ENCODE results near the gene EBF4. TPM values are rescaled to one million over a fixed set of nuclear protein-coding genes. Genes with fewer than 3 reads are reported as not detected.

Gene EBF4
- total RNA-seq, 1 experiment from 2014 or later = 2.7 TPM

DNA sequence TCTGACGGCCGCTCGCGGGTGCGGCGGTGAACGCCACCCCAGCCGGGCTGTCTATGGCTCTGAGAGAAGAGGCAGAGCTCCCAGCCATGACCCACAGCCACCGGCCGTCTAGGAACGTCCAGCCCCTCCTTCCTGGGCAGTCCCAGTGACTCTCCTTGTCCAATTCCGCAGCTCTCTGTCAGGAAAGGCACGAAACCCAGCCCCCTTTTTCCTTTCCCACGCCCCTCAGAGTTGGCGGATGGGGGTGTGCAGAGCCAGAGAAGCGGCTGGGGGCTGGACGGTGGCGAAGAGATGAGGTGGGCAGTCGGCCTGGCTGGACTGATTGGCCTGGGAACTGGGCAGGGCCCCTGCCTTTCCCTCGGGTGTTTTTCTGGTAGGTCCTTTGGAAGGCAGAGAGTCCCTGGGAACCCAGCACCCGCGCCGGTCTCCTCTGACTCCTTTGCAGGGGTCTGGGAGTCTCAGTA lies 1.5 kb downstream of the EBF4 start (continued):
- TF ChIP-seq, protein P1, sequence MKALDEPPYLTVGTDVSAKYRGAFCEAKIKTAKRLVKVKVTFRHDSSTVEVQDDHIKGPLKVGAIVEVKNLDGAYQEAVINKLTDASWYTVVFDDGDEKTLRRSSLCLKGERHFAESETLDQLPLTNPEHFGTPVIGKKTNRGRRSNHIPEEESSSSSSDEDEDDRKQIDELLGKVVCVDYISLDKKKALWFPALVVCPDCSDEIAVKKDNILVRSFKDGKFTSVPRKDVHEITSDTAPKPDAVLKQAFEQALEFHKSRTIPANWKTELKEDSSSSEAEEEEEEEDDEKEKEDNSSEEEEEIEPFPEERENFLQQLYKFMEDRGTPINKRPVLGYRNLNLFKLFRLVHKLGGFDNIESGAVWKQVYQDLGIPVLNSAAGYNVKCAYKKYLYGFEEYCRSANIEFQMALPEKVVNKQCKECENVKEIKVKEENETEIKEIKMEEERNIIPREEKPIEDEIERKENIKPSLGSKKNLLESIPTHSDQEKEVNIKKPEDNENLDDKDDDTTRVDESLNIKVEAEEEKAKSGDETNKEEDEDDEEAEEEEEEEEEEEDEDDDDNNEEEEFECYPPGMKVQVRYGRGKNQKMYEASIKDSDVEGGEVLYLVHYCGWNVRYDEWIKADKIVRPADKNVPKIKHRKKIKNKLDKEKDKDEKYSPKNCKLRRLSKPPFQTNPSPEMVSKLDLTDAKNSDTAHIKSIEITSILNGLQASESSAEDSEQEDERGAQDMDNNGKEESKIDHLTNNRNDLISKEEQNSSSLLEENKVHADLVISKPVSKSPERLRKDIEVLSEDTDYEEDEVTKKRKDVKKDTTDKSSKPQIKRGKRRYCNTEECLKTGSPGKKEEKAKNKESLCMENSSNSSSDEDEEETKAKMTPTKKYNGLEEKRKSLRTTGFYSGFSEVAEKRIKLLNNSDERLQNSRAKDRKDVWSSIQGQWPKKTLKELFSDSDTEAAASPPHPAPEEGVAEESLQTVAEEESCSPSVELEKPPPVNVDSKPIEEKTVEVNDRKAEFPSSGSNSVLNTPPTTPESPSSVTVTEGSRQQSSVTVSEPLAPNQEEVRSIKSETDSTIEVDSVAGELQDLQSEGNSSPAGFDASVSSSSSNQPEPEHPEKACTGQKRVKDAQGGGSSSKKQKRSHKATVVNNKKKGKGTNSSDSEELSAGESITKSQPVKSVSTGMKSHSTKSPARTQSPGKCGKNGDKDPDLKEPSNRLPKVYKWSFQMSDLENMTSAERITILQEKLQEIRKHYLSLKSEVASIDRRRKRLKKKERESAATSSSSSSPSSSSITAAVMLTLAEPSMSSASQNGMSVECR (CRISPR knock-in tag; IDR thresholded peaks at IDR 0.05; ENCODE audit: borderline replicate concordance) = no peak
- no peak for TF ChIP-seq ATF1 (CRISPR knock-in tag; IDR thresholded peaks at IDR 0.05)
- no peak for TF ChIP-seq HMGA2 (CRISPR knock-in tag; IDR thresholded peaks at IDR 0.05)
- TF ChIP-seq, protein P2, sequence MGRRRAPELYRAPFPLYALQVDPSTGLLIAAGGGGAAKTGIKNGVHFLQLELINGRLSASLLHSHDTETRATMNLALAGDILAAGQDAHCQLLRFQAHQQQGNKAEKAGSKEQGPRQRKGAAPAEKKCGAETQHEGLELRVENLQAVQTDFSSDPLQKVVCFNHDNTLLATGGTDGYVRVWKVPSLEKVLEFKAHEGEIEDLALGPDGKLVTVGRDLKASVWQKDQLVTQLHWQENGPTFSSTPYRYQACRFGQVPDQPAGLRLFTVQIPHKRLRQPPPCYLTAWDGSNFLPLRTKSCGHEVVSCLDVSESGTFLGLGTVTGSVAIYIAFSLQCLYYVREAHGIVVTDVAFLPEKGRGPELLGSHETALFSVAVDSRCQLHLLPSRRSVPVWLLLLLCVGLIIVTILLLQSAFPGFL (CRISPR knock-in tag; IDR thresholded peaks at IDR 0.05; ENCODE audit: borderline replicate concordance) = no peak
- no peak for TF ChIP-seq ZNF219 (CRISPR knock-in tag; IDR thresholded peaks at IDR 0.05; ENCODE audit: borderline replicate concordance)
- no peak for TF ChIP-seq ZNF396 (CRISPR knock-in tag; IDR thresholded peaks at IDR 0.05; ENCODE audit: borderline replicate concordance)

DNA sequence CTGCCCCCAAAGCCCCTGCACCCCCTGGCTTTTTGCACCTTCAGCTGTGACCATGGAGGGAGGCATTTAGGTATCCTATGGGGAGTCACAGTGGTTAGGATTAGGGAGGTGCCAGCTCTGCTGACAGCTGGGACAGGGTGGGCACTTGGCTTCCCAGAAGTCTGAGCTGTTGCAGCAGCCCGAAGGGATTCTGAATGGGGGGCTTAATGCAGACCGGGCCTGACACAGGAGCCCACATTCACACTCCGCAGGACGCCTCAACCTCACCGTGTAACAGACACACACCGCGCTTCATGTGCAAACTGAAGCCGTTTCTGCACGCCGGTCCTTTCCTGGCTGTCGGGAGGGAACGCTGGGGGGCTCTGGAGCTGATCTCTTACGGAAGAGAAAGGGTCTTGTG lies 1.9 kb downstream of the EBF4 start:
- Mint-ChIP-seq H3K9me3 (no peaks in the 10 kb centered on the region), H3K4me3 (peak overlapping the region; percentile 44; the same call in 1 of the 2 replicates), H3K27ac (no peak overlapping the region), H3K27me3 (ENCODE audit: low read depth) (peaks cover 86% of the 10 kb centered on the region), H3K4me1 (peaks cover 25% of the 10 kb centered on the region), H3K36me3 (peaks cover 5% of the 10 kb centered on the region)
- POLR2A ChIA-PET = no interaction called here
- no peak for ATAC-seq
- DNase-seq (ENCODE audit: low spot score) = no peak
- CTCF ChIA-PET = interaction anchor here (1.2 to 2.1 kb wide), 7 partner anchors 13 to 157 kb away, joined by 4 to 12 read pairs (median 6); no protein-coding TSS in a partner anchor
- no peak for TF ChIP-seq ZNF396 (CRISPR knock-in tag; IDR thresholded peaks at IDR 0.05; ENCODE audit: borderline replicate concordance)
- TF ChIP-seq IRF2 (CRISPR knock-in tag; IDR thresholded peaks at IDR 0.05; ENCODE audit: borderline replicate concordance, low read depth) = no peak
- TF ChIP-seq MAX (CRISPR knock-in tag; IDR thresholded peaks at IDR 0.05) = no peak
- no peak for TF ChIP-seq FOXK1 (CRISPR knock-in tag; IDR thresholded peaks at IDR 0.05)

DNA sequence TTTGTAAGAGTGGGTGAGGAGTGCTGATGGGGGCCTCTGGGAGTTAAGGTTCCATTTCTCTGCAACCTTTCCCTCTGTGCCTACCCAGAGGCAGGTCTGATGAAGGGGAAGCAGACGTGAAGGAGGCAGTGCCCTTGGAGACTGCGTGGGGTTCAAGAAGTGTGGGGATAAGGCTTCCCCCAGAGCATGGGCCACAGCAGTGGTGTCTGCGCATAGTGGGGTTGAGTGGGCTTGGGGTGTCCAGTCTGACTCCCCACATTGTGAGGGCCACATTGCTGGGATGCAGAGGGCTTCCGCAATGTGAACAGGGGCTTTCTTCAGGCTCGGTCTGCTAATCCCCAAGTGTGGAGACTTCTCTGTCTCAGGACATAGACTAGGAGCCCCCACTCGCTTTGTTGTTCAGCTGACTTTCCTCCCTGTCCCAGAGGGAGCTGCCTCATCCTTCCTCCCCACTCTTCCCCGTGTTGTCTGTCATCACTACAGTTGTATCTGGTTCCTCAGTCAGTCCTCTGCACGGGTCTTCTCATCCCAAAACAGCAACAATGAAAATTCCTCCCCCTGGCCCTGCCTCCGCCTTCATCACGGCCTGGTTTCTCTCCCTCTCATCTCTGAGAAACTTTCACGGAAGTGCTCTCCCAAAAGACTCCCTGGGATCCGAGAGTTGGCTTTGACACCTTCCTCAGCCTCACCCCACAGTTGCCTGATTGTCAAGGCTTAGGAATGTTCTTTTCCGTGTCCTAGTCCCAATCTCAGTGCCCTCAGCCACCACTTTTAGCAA lies 2.8 kb downstream of the EBF4 start:
- no peak for TF ChIP-seq PRRX2 (CRISPR knock-in tag; IDR thresholded peaks at IDR 0.05)
- no peak for TF ChIP-seq MLX (CRISPR knock-in tag; IDR thresholded peaks at IDR 0.05)
- no peak for TF ChIP-seq IRF2 (CRISPR knock-in tag; IDR thresholded peaks at IDR 0.05; ENCODE audit: borderline replicate concordance, low read depth)
- no peak for TF ChIP-seq CREB1 (CRISPR knock-in tag; IDR thresholded peaks at IDR 0.05)
- TF ChIP-seq, protein P3, sequence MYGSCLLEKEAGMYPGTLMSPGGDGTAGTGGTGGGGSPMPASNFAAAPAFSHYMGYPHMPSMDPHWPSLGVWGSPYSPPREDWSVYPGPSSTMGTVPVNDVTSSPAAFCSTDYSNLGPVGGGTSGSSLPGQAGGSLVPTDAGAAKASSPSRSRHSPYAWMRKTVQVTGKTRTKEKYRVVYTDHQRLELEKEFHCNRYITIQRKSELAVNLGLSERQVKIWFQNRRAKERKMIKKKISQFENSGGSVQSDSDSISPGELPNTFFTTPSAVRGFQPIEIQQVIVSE (CRISPR knock-in tag; IDR thresholded peaks at IDR 0.05; ENCODE audit: borderline replicate concordance) = no peak
- no peak for TF ChIP-seq ZBTB21 (CRISPR knock-in tag; IDR thresholded peaks at IDR 0.05; ENCODE audit: borderline replicate concordance)
- TF ChIP-seq ZNF121 (CRISPR knock-in tag; IDR thresholded peaks at IDR 0.05) = no peak
- no peak for TF ChIP-seq FOXJ3 (CRISPR knock-in tag; IDR thresholded peaks at IDR 0.05; ENCODE audit: borderline replicate concordance)
- TF ChIP-seq TEAD4 (CRISPR knock-in tag; IDR thresholded peaks at IDR 0.05) = no peak
- no peak for TF ChIP-seq NFE2L1 (CRISPR knock-in tag; IDR thresholded peaks at IDR 0.05)
- no peak for TF ChIP-seq SMAD3 (CRISPR knock-in tag; IDR thresholded peaks at IDR 0.05; ENCODE audit: borderline replicate concordance)
- no peak for TF ChIP-seq HMGA2 (CRISPR knock-in tag; IDR thresholded peaks at IDR 0.05)
- TF ChIP-seq, protein P4, sequence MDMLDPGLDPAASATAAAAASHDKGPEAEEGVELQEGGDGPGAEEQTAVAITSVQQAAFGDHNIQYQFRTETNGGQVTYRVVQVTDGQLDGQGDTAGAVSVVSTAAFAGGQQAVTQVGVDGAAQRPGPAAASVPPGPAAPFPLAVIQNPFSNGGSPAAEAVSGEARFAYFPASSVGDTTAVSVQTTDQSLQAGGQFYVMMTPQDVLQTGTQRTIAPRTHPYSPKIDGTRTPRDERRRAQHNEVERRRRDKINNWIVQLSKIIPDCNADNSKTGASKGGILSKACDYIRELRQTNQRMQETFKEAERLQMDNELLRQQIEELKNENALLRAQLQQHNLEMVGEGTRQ (CRISPR knock-in tag; IDR thresholded peaks at IDR 0.05) = no peak
- no peak for TF ChIP-seq ZNF317 (CRISPR knock-in tag; IDR thresholded peaks at IDR 0.05; ENCODE audit: borderline replicate concordance, low read depth)
- no peak for TF ChIP-seq ZNF423 (CRISPR knock-in tag; IDR thresholded peaks at IDR 0.05)
- TF ChIP-seq SOX15 (CRISPR knock-in tag; IDR thresholded peaks at IDR 0.05) = no peak
- peak overlapping the region; percentile 41; the same call in 1 of the 2 replicates for H3K4me3 Mint-ChIP-seq
- peaks cover 5% of the 10 kb centered on the region for H3K36me3 Mint-ChIP-seq
- H3K27ac Mint-ChIP-seq = no peak overlapping the region
- POLR2A ChIA-PET = interaction anchor here (0.6 kb wide), 1 partner anchor 92 kb away, joined by 3 read pairs; no protein-coding TSS in a partner anchor
- H3K27me3 Mint-ChIP-seq (ENCODE audit: low read depth) = peaks cover 86% of the 10 kb centered on the region
- no peak for DNase-seq (ENCODE audit: low spot score)
- ATAC-seq = no peak
- CTCF ChIA-PET = no interaction called here
- H3K4me1 Mint-ChIP-seq = peaks cover 30% of the 10 kb centered on the region
- no peaks in the 10 kb centered on the region for H3K9me3 Mint-ChIP-seq
